B cell (primary cell): ENCODE measurements around the gene MRPL34. TPM values are rescaled to one million over a fixed set of nuclear protein-coding genes. Genes with fewer than 3 reads are reported as not detected.

Experiments used
- ATAC-seq: fragments of 200-7000 bp; cut with Tn5 transposase; one replicate; pipeline ENCODE4 v1.10.0; 2021; ENCODE audit warnings: low read depth, mild to moderate bottlenecking, moderate number of reproducible peaks, moderate library complexity
- CTCF ChIA-PET: fragments of 350-600 bp; sonication (Branson Sonifier 250); formaldehyde crosslinking; loops from one replicate; lab custom pipeline; 2021; ENCODE audit warnings: antibody characterized with exemption, inconsistent platforms; lab: Charles Lee
- POLR2A ChIA-PET: fragments of 350-600 bp; sonication (Branson Sonifier 250); formaldehyde crosslinking; loops from one replicate; lab custom pipeline; 2021; ENCODE audit warnings: antibody characterized with exemption; lab: Charles Lee
- DNase-seq: peaks from one replicate; pipeline ENCODE4 v3.0.0; 2013
- H2AFZ ChIP-seq: 2 replicates; pipeline ENCODE4 v1.6.1; 2012; ENCODE audit warnings: mild to moderate bottlenecking, low read depth, low read length; ENCODE audit not compliant: insufficient read depth, poor library complexity, severe bottlenecking
- H3K27ac ChIP-seq, 2 donors: 1 replicate in 1 of 2; 2 replicates in 1 of 2; pipeline ENCODE4 v1.5.1; 2012 to 2013; ENCODE audit warnings: low read length in 2 of 2, mild to moderate bottlenecking in 2 of 2, moderate library complexity in 1 of 2
- H3K27me3 ChIP-seq, 4 experiments: fragments of 200-600 bp in 1 of 4; sonication (generic) in 1 of 4; replicated peaks in 1 of 4; 1 replicate in 2 of 4; 2 replicates in 2 of 4; pipeline versions ENCODE4 v1.6.1 to v1.7.0; 2013 to 2016; ENCODE audit warnings: low read length in 3 of 4, mild to moderate bottlenecking in 2 of 4, mixed read lengths in 1 of 4, moderate library complexity in 1 of 4; ENCODE audit not compliant: insufficient read depth in 4 of 4, control insufficient read depth in 3 of 4; ENCODE audit errors: control extremely low read depth in 1 of 4
- H3K36me3 ChIP-seq, 2 experiments: replicated peaks in 1 of 2; 1 replicate in 1 of 2; 2 replicates in 1 of 2; pipeline versions ENCODE4 v1.6.1 to v1.7.1; 2013; ENCODE audit warnings: low read length in 1 of 2; ENCODE audit not compliant: insufficient read depth in 2 of 2, control insufficient read depth in 1 of 2; ENCODE audit errors: control extremely low read depth in 1 of 2, extremely low read depth in 1 of 2
- H3K4me1 ChIP-seq, 2 donors: fragments of 200-600 bp in 1 of 2; sonication (generic) in 1 of 2; 1 replicate in 1 of 2; 2 replicates in 1 of 2; pipeline versions ENCODE4 v1.5.1 to v1.6.1; 2013 to 2017; ENCODE audit warnings: low read length in 2 of 2; ENCODE audit not compliant: control insufficient read depth in 2 of 2, insufficient read depth in 2 of 2
- H3K4me2 ChIP-seq: replicated peaks from 2 replicates; pipeline ENCODE3; 2012; ENCODE audit warnings: mild to moderate bottlenecking, low read depth, low read length; ENCODE audit not compliant: poor library complexity, severe bottlenecking
- H3K4me3 ChIP-seq, 5 experiments: fragments of 200-600 bp in 1 of 5; sonication (generic) in 1 of 5; 1 replicate in 3 of 5; 2 replicates in 2 of 5; pipeline versions ENCODE4 v1.5.1 to v1.7.0; 2011 to 2016; ENCODE audit warnings: low read length in 4 of 5, mild to moderate bottlenecking in 4 of 5, low read depth in 2 of 5, control low read depth in 1 of 5, moderate library complexity in 1 of 5; ENCODE audit not compliant: insufficient read depth in 1 of 5; ENCODE audit errors: control extremely low read depth in 1 of 5, extremely low read depth in 1 of 5
- H3K79me2 ChIP-seq: fragments of 200-600 bp; sonication (generic); one replicate; pipeline ENCODE4 v1.6.0; 2016; ENCODE audit warnings: low read length; ENCODE audit not compliant: control insufficient read depth, insufficient read depth
- H3K9ac ChIP-seq: fragments of 200-600 bp; sonication (generic); 2 replicates; pipeline ENCODE4 v1.6.1; 2017; ENCODE audit warnings: mild to moderate bottlenecking, low read length, moderate library complexity
- H3K9me3 ChIP-seq, 3 donors: one replicate each; pipeline versions ENCODE4 v1.6.1 to v1.7.1; 2013; ENCODE audit warnings: low read length in 2 of 3; ENCODE audit not compliant: control insufficient read depth in 2 of 3, insufficient read depth in 1 of 3; ENCODE audit errors: control extremely low read depth in 1 of 3
- H4K20me1 ChIP-seq: 2 replicates; pipeline ENCODE4 v1.6.0; 2012; ENCODE audit warnings: mild to moderate bottlenecking, low read length; ENCODE audit not compliant: insufficient read depth, control insufficient read depth, poor library complexity, severe bottlenecking
- H3K27ac Mint-ChIP-seq: one replicate; pipeline ENCODE4 v1.8.0; 2021; ENCODE audit warnings: mixed read lengths
- H3K27me3 Mint-ChIP-seq: one replicate; pipeline ENCODE4 v1.8.0; 2021; ENCODE audit warnings: mixed read lengths
- H3K4me1 Mint-ChIP-seq: one replicate; pipeline ENCODE4 v1.8.0; 2021; ENCODE audit warnings: mixed read lengths
- H3K4me3 Mint-ChIP-seq: one replicate; pipeline ENCODE4 v1.8.0; 2021; ENCODE audit warnings: mixed read lengths
- H3K9me3 Mint-ChIP-seq: one replicate; pipeline ENCODE4 v1.8.0; 2022; ENCODE audit warnings: mixed read lengths; ENCODE audit not compliant: insufficient read depth
- CTCF ChIP-seq: fragments of 200-600 bp; IDR thresholded peaks from one replicate; pipeline ENCODE4 v1.8.0; 2022; ENCODE audit warnings: antibody characterized with exemption, mild to moderate bottlenecking
- EZH2 ChIP-seq: IDR thresholded peaks from 2 replicates; pipeline ENCODE4 v1.6.1; 2012; ENCODE audit warnings: borderline replicate concordance, low read depth, mild to moderate bottlenecking, moderate library complexity, low read length; ENCODE audit not compliant: insufficient read depth, poor library complexity, severe bottlenecking
- WGBS: methylation state at CpG from one replicate; pipeline ENCODE4 v1.1.5; 2013; ENCODE audit warnings: missing lambda C conversion rate; ENCODE audit not compliant: insufficient coverage; 5-methylcytosine and 5-hydroxymethylcytosine counted together
- intact Hi-C: fragments of 100-400 bp; cut with micrococcal nuclease; formaldehyde crosslinking; loops from one replicate; pipeline ENCODE4 v1.10.0; 2022
- polyA plus RNA-seq: library from polyadenylated mRNA; depleted of rRNA; stranded (reverse); fragments of >200 nt; gene quantifications from 2 replicates; pipeline ENCODE4 v1.2.3, GENCODE V29; 2012
- total RNA-seq, 2 donors: library from RNA; stranded (reverse); fragments of 120-200 nt in 1 of 2; gene quantifications; 1 replicate in 1 of 2; 2 replicates in 1 of 2; pipeline versions ENCODE4 v1.2.3 to v1.2.4, GENCODE V29; 2013 to 2022

Gene MRPL34
- total and polyA plus RNA-seq, 2 donors (not counting 1 experiment from before 2014, with no cell fraction given): 16.5 to 45.7 TPM

- WGBS: under 1% methylated on average over 20 of the region's 27 CpGs
- Mint-ChIP-seq H3K4me1 (peaks cover 18% of the 10 kb centered on the region), H3K27ac (peak within 1 kb of the TSS; percentile 86), H3K4me3 (peak within 1 kb of the TSS; percentile 84), H3K27me3 (no peaks in the 10 kb centered on the region), H3K9me3 (no peaks in the 10 kb centered on the region)
- Histone ChIP-seq H4K20me1 (no peaks in the 10 kb centered on the region), H3K9me3 (no peaks in the 10 kb centered on the region), H3K4me1 (peaks cover 6 to 24% of the 10 kb centered on the region in 2 donors), H3K27ac (peak within 1 kb of the TSS; percentile 56 to 67), H3K79me2 (peaks cover 19% of the 10 kb centered on the region), H2AFZ (peak within 1 kb of the TSS; percentile 86), H3K4me3 (peak within 1 kb of the TSS; percentile 76 to 95 (median 87)), H3K9ac (peak within 1 kb of the TSS; percentile 75), H3K27me3 (no peaks in the 10 kb centered on the region), H3K4me2 (peak within 1 kb of the TSS; percentile 85), H3K36me3 (peaks cover 0 to 20% of the 10 kb centered on the region in 2 experiments)
- DNase-seq (peak; percentile 98), ATAC-seq (peak; percentile 89)
- TF ChIP-seq EZH2 (peak; percentile 100), CTCF (no peak)
- ChIA-PET CTCF (interaction anchor here (0.6 to 4.9 kb wide), 15 partner anchors 8 to 1632 kb away, joined by 3 to 52 read pairs (median 4); partner anchors contain the start of genes ABHD8, ANKLE1, HAUS8 and MRPL34), POLR2A (interaction anchor here (0.6 to 1.9 kb wide), 12 partner anchors 12 to 1966 kb away, joined by 3 to 12 read pairs (median 5); partner anchors contain the start of genes DDA1, MRPL34, OCEL1 and USE1)
- intact Hi-C loops: loop anchor here (1.0 to 2.0 kb wide), 8 partner anchors 38 to 202 kb away; partner anchors contain the start of genes DDA1, GTPBP3, HAUS8 and MRPL34
These were observed 38.5 kb upstream of the MRPL34 start, which contains the start of gene BABAM1 for GRCh38 chr19:17266975-17267788. Gene BABAM1, plus strand, starts transcription at chr19:17267443. Its CDS starts 1,364 bp downstream, at chr19:17268807.

GRCh38 chr19:17268754-17269153, 36.9 kb upstream of the MRPL34 start:
- peaks cover 6 to 24% of the 10 kb centered on the region in 2 donors for H3K4me1 ChIP-seq
- ATAC-seq: no peak
- ChIA-PET POLR2A (no interaction called here), CTCF (interaction anchor here (0.6 to 4.9 kb wide), 3 partner anchors 10 to 492 kb away, joined by 3 to 52 read pairs (median 9); partner anchors contain the start of gene ANKLE1)
- H3K36me3 ChIP-seq: peaks cover 0 to 27% of the 10 kb centered on the region in 2 experiments
- no peak for TF ChIP-seq EZH2
- TF ChIP-seq CTCF: no peak
- no peaks in the 10 kb centered on the region for H3K27me3 ChIP-seq
- peak overlapping the region; percentile 85 for H3K4me2 ChIP-seq
- H3K27ac ChIP-seq: no peak overlapping the region
- H3K4me3 Mint-ChIP-seq: peak overlapping the region; percentile 59
- intact Hi-C loops: no loop called here
- H3K9ac ChIP-seq: no peak overlapping the region
- H3K79me2 ChIP-seq: peaks cover 25% of the 10 kb centered on the region
- WGBS: 97% methylated on average over 13 of the region's 13 CpGs
- no peak overlapping the region for H3K4me3 ChIP-seq
- no peak overlapping the region for H3K27ac Mint-ChIP-seq
- no peaks in the 10 kb centered on the region for H3K9me3 ChIP-seq
- no peak overlapping the region for H2AFZ ChIP-seq
- no peaks in the 10 kb centered on the region for H3K9me3 Mint-ChIP-seq
- no peaks in the 10 kb centered on the region for H3K27me3 Mint-ChIP-seq
- H3K4me1 Mint-ChIP-seq: peaks cover 18% of the 10 kb centered on the region
- H4K20me1 ChIP-seq: no peaks in the 10 kb centered on the region
- no peak for DNase-seq
